CD4-positive, alpha-beta T cell treated with Interleukin-17A for 4 hours (primary cell): ENCODE data around the gene PRG3.

Source experiments
- DNase-seq: peaks from one replicate; pipeline ENCODE4 v3.0.0-alpha.2; 2020; ENCODE audit warnings: mixed read lengths

Gene PRG3

GRCh38 chr11:57335023-57335342 is 46.0 kb downstream of the PRG3 start:
- no peak for DNase-seq

GRCh38 chr11:57332694-57333440 is 48.1 kb downstream of the PRG3 start:
- no peak for DNase-seq

GRCh38 chr11:57331720-57332119 is 49.2 kb downstream of the PRG3 start:
- DNase-seq: no peak

- DNase-seq: no peak
These were observed 50.9 kb downstream of the PRG3 start for GRCh38 chr11:57330029-57330428.

- DNase-seq: no peak
These were observed 53.2 kb downstream of the PRG3 start for GRCh38 chr11:57327721-57328120.
